T-helper 2 cell treated with Interferon-gamma antibody and Interleukin-4, amounts not matched to agents 100 ng/mL and 5 ng/mL, for 36 hours (primary cell): ENCODE results near the gene AIDA. TPM values are rescaled to one million over a fixed set of nuclear protein-coding genes. Genes with fewer than 3 reads are reported as not detected.
"Not testable (repeated sequence)": the region's sequence is repeated elsewhere in the genome, so short reads cannot be mapped to it uniquely, and the experiment has no call there.

Experiments
- intact Hi-C: fragments of 100-400 bp; cut with micrococcal nuclease; formaldehyde crosslinking; loops from one replicate; pipeline ENCODE4 v1.15.1; 2023
- total RNA-seq: library from RNA; stranded (reverse); gene quantifications from 2 replicates; pipeline ENCODE4 v1.2.3, GENCODE V29; 2022

The AIDA gene, protein sequence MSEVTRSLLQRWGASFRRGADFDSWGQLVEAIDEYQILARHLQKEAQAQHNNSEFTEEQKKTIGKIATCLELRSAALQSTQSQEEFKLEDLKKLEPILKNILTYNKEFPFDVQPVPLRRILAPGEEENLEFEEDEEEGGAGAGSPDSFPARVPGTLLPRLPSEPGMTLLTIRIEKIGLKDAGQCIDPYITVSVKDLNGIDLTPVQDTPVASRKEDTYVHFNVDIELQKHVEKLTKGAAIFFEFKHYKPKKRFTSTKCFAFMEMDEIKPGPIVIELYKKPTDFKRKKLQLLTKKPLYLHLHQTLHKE
- 66.1 and 66.7 TPM in 2 replicates for total RNA-seq

DNA sequence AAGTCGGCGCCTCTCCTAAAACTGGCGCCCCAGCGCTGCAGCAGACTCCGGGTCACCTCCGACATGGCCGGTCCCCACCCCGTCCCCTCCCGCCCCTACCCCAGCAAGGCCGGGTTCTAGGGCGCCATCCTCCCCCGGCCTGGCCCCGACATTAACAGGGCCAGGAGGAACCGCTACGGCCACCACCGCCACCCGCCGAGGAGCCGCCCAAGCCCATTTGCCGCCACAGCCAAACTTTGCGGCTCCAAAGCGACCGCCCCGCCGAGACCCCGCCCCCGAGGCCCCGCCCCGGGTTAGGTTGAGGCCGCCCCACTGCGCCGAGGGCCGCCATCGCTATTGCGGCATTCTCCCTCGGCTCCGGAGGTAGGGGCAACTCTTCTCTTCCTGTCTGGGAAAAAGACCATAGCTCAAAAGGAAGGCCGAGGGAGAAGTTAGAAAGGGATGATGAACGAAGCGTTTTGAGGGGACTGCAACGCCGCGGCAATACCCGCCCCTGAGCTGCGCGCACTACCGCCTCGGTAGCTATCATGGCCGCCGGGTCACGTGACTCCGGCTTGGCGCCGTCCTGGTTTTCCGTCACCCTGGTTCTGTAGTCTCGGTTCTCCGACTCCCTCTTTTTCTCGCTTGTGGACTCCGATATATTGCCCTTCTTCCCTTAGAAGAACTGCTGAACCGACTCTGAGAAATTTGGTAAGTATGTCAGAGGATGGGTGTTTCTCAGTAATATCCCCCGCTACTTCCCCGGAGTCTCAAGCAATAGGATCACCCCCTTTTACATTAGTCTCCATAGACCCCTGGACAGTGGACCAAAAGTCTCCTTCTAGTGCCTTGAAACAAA lies at the start of gene AIDA, which contains the start of gene BROX:
TSS of gene AIDA (minus strand) at position 239 of the 838 bp plus-strand sequence. CDS start at position 65, 174 bp downstream.
TSS of gene BROX (plus strand) at position 312 of the 838 bp plus-strand sequence. CDS start 3,136 bp downstream, outside the sequence.
- intact Hi-C loops, result loop anchor here (1.0 to 5.0 kb wide), 9 partner anchors 57 to 1470 kb away; partner anchors contain the start of genes DEGS1, TAF1A and TLR5

DNA sequence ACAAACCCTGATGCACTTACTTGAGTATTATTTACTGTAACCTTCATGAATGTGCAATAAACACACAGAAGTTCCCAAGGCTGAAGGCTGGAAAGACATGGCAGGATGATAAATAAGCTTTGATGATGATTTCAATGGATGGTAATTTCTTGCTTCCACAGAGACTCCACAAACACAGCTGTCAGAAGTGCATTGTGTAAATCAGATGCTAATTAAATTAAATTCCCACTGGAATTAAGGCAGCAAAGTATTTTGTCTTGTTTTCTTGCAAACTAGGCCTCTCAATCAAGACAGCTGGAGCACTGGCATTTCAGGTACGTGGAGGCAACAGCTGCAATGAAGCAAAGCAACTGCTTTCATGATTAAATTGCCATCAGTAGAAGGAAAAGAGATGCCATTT lies 48.8 kb upstream of the AIDA start:
- intact Hi-C loops, result no loop called here

DNA sequence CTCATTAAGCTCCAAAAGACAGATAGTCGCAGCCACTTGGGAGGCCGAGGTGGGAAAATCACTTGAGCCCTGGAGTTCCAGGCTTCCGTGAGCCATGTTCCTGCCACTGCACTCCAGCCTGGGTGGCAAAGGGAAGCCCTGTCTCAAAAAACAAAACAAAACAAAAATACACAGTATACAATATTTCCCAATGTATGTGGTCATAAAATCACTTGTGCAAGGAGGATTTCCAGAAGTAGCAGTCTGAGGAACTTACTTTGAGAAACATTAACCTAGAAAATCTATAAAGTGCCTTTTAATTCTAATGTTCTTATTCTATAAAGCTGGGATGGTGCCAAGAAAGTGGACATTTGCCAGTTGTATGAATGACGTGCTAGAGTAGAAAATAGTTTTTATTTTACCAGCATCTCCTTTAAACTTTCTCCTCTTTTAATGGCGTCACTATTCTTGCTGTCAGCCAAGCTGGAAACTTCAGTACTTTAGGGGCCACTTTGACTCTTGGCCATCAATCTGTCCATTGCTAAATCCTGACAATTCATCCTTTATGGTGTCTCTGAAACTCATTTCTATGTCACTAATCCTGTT lies 47.3 kb upstream of the AIDA start:
- intact Hi-C loops, result no loop called here

DNA sequence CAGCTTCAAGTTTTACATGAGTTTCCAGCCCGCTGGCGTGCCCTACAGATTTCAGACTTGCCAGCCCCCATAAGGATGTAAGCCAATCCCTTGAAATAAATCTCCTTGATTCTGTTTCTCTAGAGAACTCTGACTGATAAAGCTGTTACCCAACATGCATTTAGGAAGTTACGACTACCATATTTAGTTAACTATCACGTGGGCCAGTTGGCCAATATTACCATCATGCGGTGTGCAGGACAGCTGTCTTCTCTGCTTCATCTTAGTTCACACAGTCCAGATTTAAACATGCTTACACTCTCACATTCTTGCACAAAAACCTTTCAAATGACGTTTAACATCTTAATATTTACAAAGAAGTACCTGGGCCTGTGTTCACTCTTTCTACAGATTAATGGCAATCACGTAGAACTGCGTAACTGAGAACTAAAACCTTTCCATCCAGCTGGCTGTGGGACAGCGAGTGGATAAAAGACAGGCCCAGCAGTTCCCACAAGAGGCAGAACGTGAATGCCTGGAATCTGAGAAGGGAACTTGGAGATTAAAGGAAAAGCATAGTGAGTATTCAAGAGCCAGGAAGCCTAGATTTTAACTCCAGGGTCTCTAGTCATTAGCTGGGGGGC lies 45.5 kb upstream of the AIDA start:
- intact Hi-C loops, result no loop called here

DNA sequence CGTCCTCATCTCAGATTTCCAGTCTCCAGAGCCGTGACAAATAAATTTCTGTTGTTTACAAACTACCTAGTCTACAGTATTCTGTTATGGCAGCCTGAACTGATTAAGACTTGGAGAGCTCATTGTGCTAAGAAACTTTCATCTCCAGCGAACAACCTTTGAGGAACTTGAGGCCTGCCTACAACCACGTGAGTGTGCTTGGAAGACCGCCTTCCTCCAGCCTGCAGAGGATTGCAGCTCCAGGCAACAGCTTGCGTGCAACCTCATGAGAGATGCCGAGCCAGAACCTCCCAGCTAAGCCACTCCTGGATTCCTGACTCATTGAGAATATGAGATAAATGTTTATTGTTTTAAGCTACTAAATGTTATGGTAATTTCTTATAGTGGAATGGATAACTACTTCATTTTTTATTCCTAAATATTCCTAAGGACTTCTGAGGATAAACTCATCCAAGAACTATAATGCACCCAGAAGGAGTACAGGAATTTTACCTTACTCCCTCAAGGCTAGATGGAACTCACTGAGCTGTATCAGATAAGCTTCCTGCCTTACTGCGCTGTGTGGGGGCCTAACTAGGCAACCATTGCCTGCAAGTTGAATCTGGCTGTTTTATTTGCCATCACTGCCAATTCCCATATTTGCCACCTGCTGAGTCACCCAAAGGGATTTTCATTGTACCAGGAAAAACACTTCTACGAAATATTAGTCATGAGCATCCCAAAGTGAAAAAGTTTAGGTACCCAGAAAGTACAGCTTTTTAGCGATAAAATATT lies 42.3 kb upstream of the AIDA start:
- intact Hi-C loops, result no loop called here

DNA sequence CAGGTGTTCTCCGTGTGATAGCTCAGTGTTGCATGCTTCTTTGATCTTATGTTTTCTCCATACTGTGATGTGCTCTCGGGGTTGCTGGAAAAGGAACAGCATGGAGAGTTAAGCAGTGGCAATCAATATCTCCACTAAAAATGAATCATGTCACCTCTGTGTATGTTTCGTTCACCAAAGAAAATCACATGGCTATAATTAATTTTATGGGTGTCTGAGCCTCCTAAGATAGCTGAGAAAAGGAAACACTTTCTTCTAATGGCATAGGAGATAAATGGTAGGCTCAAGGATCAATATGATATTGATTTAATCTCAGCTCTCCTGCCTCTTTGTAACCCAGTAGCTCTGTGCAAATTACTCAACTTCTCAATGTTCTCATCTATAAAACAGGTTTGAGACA lies 39.0 kb upstream of the AIDA start:
- intact Hi-C loops, result no loop called here

DNA sequence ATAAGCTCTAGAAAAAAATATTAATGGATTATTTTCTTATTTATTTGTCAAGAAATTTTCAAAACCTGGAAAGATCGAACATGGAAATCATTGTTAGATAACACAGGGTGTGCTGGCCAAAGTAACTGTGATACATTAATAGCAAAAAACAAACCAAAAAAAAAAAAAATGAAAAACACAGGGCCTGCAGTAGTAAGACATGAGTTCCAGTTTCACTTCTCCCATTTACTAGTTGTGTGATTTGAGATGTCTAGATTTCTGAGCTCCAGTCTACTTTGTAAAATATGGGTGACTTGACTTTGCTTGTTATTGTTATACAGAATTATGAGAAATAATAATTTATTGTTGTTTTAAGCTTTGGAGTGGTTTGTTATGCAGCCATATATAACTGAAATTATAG lies 38.4 kb upstream of the AIDA start:
- intact Hi-C loops, result no loop called here

DNA sequence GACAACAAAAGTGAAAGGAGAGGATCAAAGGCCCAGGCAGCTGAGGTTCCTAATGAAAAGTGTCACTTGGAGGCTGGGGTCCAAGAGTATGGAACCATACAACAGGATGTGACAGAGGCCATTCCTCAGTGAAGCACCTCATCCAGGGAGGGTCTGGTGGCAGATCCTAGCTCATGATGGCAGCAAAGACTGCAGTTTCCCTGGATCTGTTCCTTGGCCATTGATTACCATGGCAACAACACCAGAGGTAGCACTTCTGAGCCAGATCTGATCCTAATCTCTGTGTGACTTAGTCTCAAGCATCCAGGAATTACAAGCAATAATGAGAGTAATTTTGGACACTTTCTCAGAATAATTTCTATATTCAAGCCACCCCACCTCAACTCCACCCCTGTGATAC lies 37.6 kb upstream of the AIDA start:
- intact Hi-C loops, result no loop called here

DNA sequence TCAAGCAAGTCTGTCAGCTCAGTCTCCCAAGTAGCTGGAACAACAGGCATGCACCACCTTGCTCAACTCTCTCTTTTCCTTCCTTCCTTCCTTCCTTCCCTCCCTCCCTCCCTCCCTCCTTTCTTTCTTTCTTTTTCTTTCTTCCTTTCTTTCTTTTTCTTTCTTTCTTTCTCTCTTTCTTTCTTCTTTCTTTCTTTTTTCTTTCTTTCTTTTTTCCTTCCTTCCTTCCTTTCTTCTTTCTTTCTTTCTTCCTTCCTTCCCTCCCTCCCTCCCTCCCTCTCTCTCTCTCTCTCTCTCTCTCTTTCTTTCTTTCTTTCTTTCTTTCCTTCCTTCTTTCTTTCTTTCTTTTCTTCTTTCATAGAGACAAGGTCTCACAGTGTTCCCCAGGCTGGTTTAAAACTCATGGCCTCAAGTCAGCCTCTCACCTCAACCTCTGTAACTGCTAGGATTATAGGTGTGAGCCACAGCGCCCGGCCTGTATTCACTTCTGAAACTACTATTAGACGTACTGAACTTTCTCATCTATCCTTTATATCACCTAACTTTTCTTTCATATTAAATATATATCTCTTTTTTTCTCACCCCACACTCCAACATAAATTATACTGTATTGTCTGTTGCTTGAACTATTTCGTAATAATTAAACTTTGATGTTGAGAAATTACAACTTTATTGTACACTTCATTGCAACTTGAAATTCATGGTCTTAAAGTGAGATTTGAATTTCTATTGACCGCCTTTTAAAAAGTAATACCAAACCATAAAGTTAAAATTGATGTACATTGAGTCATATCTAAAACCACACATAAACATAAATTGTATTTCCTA lies 29.6 kb upstream of the AIDA start:
- intact Hi-C loops, result not testable (repeated sequence)

DNA sequence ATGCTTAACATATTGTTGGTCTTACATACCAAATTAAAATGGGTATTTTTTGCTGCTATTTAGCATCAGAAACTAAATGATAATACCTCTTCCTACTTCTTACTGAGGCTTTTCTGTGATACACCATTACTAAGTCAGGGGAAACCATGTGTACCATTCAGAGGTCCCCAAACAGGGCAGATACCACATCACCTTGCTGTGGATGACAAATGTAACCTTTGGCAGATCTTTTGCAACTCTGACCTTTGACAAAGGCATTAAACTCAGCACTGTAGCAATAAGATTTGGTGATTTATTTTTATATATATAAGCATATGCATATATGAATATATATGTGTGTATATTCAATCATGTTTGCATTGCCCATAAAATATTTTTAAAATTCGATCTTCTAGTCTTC lies 27.6 kb upstream of the AIDA start:
- intact Hi-C loops, result no loop called here

DNA sequence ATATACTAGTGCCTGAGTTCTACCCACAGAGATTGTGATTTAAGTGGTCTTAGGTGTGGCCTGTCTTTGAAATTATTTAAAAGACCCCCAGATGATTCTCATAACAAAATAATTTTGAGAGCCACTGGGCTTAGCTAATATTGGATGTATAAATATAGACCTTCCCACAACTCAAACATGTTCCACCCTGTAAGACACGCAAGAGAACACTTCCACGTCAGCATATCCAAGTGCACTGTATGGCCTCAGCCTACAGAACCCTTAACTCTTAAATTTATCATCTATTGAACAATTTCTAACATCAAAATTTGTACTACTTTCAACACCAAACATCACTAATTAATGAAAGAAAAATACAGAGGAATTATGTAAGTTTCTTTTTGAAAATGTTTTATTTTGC lies 27.2 kb upstream of the AIDA start:
- intact Hi-C loops, result no loop called here

DNA sequence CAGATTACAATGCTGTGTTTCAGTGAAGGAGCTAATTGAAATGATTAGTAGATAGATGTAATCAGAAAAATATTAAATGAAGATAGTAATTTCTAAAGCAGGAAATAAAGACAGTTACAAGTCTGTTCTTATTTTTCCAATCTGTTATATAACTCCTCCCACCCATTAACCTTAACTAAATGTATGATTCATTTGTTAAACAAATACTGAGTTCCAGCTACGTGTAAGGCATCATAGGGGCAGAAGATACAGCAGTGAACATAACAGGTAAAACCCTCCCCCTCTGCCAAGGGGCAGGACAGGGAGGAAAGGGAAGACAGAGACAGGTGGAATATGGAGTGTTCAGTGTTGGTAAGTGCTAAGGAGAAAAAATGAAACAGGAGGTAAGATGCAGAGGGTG lies 24.7 kb upstream of the AIDA start, which contains the start of gene FAM177B:
TSS of gene FAM177B (plus strand) at position 231 of the 400 bp plus-strand sequence. CDS start 9,344 bp downstream, outside the sequence.
- intact Hi-C loops, result no loop called here

DNA sequence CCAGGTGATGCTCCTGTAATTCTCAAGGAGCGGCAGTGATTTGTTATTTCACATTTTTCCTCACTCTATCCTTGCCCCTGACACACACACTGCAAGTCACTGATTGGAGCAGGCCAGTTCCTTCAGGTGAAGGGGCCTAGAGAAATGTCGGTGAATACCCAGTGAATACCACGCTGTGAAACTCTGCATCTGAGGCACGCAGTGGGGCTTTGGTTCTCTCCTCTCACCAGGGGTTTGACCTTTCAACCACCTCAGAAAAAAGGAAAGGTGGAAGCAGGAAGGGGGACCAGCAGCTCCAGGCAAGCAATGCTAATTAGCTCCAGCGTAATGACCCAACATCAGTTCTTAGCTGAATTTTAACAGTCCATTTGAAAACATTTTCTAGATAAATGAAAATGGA lies 24.2 kb upstream of the AIDA start:
- intact Hi-C loops, result no loop called here

DNA sequence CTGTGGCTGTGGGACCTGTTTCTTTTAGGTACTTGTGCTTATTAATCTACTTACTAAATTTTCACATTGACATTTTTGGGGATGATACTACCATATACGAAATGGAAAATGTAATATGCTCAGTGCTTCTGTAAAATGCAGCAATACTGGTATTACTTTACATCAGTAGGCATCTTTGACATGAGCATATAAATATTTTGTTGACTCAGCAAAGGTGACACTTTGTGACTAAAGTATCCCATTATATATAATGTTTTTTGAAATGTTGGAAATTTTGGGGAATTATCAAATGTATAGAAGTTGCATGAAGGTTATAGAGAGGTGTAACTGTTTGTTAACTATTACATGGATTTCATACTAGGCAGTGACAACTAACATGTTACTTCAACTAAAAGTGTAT lies 22.4 kb upstream of the AIDA start:
- intact Hi-C loops, result loop anchor here (5.0 kb wide), 1 partner anchor 267 kb away; no protein-coding TSS in a partner anchor

DNA sequence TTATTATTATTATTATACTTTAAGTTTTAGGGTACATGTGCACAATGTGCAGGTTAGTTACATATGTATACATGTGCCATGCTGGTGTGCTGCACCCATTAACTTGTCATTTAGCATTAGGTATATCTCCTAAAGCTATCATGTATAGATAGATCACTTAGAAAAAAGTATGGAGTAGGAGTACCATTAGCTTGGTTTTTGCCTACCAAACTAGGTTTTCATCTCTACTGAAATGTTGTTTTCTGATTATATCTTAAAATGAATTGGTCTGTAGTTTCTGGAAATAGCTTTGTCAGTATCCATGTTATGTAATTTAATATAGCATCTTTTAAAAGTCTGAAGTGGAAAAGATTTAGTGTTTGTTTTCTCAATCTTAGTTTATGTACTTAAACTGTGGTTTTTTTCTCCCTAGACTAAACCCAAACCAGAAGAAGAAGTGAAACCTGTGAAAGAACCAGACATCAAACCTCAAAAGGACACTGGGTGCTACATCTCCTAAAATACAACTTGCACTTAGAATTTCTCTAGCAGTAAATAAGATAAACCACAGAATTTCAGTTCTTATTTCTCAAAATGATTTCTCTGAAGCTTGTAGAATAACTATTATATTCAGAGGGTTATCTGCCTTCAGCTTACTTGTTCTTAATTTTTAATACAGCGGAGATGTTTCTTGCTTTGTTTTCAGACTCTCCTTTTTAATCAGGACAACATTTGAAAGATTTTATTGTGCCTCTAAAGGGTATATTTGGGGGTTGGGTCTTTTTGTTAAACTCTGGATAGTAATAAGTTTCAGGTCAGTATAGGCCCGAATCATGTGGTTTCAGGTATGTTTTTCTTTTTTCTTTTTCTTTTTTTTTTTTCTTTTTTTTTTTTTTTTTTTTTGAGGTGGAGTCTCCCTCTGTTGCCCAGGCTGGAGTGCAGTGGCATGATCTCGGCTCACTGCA lies 20.2 kb upstream of the AIDA start:
- intact Hi-C loops, result loop anchor here (5.0 kb wide), 1 partner anchor 265 kb away; no protein-coding TSS in a partner anchor

DNA sequence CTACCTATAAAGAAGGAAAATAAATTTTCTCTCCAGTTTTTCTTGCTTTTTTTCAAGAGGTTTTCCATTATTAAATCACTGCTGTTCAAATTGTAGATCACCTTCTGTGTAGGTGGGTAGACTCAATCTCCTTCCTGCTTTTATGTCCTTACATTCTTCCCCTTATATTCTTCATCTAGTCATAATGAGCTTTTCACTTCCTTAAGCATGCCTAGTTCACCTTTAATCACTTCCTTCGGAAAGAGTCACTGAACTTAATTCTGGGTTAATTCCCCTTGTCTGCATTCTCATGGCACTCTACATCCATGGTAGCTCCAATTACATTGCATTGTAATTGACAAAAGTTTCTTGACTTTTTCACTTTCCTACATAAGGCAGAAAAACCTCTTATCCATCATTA lies 18.6 kb upstream of the AIDA start:
- intact Hi-C loops, result loop anchor here (5.0 kb wide), 1 partner anchor 264 kb away; no protein-coding TSS in a partner anchor

DNA sequence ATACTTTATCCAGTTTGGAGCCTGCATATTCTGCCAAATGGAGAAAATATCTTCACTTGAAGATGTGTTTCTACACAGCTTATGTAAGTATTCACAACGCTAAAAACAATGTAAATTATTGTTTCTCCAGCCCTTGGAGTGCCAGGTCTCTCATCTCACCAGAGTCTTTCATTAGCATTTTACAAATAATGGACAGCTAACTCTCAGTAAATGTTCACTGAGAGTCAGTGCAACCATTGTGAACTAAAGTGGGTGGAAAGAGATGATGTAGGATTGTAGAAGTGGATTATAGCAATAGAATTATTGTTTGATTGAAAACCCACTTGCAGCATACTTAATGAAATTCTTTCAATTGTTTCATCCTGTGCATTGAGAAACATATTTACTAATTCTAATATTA lies 16.5 kb upstream of the AIDA start:
- intact Hi-C loops, result no loop called here

DNA sequence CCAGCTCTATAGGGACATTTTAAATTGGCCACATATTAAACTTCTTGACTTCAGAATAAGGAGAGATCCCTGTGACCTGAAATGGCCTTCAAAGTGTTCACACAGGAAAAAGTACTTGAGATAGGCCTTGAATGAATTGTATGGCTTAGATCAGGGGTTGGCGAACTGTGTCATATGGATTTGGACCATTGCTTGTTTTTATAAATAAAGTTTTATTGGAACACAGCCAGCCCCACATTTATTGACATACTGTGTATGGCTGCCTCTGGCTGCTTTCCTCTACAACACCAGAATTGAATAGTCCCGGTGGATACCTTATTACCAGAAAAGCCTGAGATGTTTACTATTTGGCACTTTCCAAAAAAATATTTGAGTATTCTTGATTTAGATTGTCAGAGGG lies 4.1 kb upstream of the AIDA start:
- intact Hi-C loops, result no loop called here
